Measurements from ENCODE around the gene CRYBA2.

The CRYBA2 gene

DNA sequence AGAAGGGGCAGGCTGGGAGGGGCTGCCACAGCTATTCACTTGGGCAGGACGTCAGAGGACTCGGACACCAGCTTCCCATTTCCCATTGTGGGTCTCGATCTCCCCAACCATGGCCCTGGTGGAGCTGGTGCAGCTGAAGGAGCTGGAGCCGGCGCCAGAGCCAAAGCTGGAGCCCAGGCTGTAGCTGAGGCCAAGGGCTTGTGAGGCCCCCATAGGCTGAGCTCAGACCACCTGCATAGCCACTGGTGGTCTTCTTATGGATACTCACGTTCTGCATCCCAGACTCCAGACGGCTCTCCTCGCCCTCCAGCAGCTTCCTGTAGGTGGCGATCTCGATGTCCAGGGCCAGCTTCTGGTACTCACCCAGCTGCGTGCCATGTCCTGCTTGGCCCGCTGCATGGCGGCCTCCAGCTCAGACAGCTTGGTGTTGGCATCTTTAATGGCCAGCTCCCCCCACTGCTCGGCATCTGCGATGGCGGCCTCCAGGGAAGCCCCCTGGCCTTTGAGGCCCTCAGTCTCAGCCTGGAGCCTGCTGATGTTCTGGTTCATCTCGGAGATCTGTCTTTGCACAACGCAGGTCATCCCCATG is 39.8 kb downstream of the CRYBA2 start:
- TF ChIP-seq, protein P1, sequence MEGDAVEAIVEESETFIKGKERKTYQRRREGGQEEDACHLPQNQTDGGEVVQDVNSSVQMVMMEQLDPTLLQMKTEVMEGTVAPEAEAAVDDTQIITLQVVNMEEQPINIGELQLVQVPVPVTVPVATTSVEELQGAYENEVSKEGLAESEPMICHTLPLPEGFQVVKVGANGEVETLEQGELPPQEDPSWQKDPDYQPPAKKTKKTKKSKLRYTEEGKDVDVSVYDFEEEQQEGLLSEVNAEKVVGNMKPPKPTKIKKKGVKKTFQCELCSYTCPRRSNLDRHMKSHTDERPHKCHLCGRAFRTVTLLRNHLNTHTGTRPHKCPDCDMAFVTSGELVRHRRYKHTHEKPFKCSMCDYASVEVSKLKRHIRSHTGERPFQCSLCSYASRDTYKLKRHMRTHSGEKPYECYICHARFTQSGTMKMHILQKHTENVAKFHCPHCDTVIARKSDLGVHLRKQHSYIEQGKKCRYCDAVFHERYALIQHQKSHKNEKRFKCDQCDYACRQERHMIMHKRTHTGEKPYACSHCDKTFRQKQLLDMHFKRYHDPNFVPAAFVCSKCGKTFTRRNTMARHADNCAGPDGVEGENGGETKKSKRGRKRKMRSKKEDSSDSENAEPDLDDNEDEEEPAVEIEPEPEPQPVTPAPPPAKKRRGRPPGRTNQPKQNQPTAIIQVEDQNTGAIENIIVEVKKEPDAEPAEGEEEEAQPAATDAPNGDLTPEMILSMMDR (IDR thresholded peaks at IDR 0.05) = no peak
- H3K4me3 ChIP-seq (ENCODE audit: low read depth in 1 of 2, low read length in 1 of 2) = no peak overlapping the region
- H3K4me1 ChIP-seq (ENCODE audit: control insufficient read depth in 1 of 2, insufficient read depth in 1 of 2, low read depth in 1 of 2, low read length in 1 of 2) = no peaks in the 10 kb centered on the region
- peaks cover 88% of the 10 kb centered on the region for H3K27me3 ChIP-seq
- no peak overlapping the region for H3K27ac ChIP-seq
- no peaks in the 10 kb centered on the region for H3K36me3 ChIP-seq
- no peaks in the 10 kb centered on the region for H3K9me3 ChIP-seq

DNA sequence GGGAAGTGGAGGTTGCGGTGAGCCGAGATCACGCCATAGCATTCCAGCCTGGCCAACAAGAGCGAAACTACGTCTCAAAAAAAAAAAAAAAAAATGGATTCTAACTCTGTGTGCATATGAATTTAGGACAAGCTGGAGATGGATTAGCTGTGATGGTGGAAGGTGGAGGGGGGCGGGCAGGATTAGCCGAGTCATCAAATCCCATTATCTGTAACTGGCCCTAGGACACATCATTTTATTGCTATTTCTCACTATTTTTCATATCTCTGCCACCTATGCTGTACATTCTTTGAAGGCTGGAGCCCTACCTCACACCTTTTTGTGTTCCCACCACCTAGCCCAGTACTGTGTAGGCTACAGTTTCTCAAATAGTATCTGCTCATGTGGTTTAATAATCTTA is 41.1 kb downstream of the CRYBA2 start:
- no peaks in the 10 kb centered on the region for H3K36me3 ChIP-seq
- H3K27ac ChIP-seq = no peak overlapping the region
- TF ChIP-seq, protein P1 (IDR thresholded peaks at IDR 0.05) = no peak
- H3K4me3 ChIP-seq (ENCODE audit: low read depth in 1 of 2, low read length in 1 of 2) = no peak overlapping the region
- H3K9me3 ChIP-seq = no peaks in the 10 kb centered on the region
- H3K27me3 ChIP-seq = peaks cover 84% of the 10 kb centered on the region
- no peaks in the 10 kb centered on the region for H3K4me1 ChIP-seq (ENCODE audit: control insufficient read depth in 1 of 2, insufficient read depth in 1 of 2, low read depth in 1 of 2, low read length in 1 of 2)

DNA sequence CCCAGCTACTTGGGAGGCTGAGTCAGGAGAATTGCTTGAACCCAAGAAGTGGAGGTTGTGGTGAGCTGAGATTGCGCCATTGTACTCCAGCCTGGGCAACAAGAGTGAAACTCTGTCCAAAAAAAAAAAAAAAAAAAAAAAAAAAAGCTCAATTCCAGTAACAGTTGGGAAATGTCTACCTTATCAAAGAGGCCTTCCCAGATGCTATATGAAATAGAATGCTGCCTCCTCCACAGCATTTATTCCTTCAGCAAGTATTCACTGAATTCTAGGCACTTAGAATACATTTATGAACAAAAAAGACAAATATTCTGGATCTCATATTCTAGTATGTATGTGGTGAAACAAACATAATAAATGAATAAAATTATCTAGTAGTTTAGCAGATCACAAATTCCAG is 46.6 kb downstream of the CRYBA2 start:
- Histone ChIP-seq H3K4me3 (ENCODE audit: low read depth in 1 of 2, low read length in 1 of 2) (no peak overlapping the region), H3K9me3 (no peaks in the 10 kb centered on the region), H3K4me1 (ENCODE audit: control insufficient read depth in 1 of 2, insufficient read depth in 1 of 2, low read depth in 1 of 2, low read length in 1 of 2) (no peaks in the 10 kb centered on the region), H3K27ac (no peak overlapping the region), H3K36me3 (no peaks in the 10 kb centered on the region), H3K27me3 (peaks cover 83% of the 10 kb centered on the region)
- TF ChIP-seq, protein P1 (IDR thresholded peaks at IDR 0.05) = no peak

DNA sequence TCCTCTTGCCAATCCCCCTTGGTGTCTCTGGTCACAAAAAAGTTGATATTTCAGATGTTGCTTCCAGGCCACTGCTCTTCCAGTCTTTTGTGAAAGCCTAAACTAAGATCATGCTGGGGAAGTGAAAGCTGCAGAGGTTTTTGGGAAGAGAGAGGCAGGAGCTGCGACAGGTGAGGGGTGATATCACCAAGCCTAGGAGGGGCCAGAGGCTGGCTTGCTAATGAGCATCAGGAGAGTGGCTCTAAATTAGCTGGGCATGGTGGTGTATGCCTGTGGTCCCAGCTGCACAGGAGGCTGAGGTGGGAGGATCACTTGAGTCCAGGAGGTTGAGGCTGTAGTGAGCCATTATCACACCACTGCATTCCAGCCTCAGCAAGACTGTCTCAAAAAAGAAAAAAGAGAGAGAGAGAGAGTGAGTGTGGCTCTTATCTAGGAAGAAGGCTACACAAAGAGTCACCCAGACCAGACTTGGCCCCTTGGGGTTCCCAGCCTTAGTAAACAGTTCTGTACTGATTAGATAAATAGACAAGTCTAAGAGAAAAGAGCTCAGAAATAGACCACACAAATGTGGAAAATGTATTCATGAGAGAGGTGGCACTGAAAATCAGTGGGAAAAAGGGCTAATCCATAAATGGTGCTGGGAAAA is 48.3 kb downstream of the CRYBA2 start:
- peaks cover 90% of the 10 kb centered on the region for H3K27me3 ChIP-seq
- no peaks in the 10 kb centered on the region for H3K4me1 ChIP-seq (ENCODE audit: control insufficient read depth in 1 of 2, insufficient read depth in 1 of 2, low read depth in 1 of 2, low read length in 1 of 2)
- no peak overlapping the region for H3K27ac ChIP-seq
- no peaks in the 10 kb centered on the region for H3K36me3 ChIP-seq
- no peaks in the 10 kb centered on the region for H3K9me3 ChIP-seq
- no peak overlapping the region for H3K4me3 ChIP-seq (ENCODE audit: low read depth in 1 of 2, low read length in 1 of 2)
- TF ChIP-seq, protein P1 (IDR thresholded peaks at IDR 0.05) = no peak

All from neutrophil (primary cell).